ENCODE results near the gene NKTR.
A peak's percentile ranks its signal among the peaks of the same experiment; 100 is the strongest.

Gene NKTR

DNA sequence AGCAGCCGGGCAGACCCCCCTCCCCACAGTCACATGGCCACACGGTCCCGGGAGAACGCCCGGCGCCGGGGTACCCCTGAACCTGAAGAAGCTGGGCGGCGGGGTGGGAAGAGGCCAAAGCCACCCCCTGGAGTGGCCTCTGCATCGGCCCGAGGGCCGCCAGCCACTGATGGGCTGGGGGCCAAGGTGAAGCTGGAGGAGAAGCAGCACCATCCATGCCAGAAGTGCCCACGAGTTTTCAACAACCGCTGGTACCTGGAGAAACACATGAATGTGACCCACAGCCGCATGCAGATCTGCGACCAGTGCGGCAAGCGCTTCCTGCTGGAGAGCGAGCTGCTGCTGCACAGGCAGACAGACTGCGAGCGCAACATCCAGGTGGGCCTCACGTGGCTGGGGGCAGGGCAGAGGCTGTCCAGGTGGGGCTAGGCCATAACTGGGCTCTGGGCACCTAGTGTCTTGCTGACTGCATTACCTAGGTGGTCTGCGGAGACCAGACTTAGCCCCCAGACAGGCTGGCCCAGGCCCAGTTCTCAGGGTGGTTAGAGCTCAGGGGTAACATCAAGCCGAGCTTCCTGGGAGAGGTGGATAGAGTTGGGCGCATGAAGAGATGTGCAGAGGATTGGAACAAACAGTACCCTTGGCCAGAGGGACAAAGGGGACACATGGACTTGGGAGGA, 59.1 kb downstream of the NKTR start:
- Histone ChIP-seq H3K4me3 (ENCODE audit: insufficient read length, low read depth) (no peak overlapping the region), H3K4me1 (ENCODE audit: insufficient read depth, insufficient read length) (peaks cover 13% of the 10 kb centered on the region), H3K9me3 (ENCODE audit: insufficient read depth, low read length) (no peaks in the 10 kb centered on the region), H3K9ac (ENCODE audit: insufficient read length, low read depth) (no peak overlapping the region), H3K36me3 (ENCODE audit: insufficient read depth, insufficient read length, low read length) (peaks cover 63% of the 10 kb centered on the region), H3K27me3 (ENCODE audit: insufficient read depth, insufficient read length) (no peaks in the 10 kb centered on the region)
- DNase-seq (ENCODE audit: low read depth, low spot score) = no peak
- TF ChIP-seq YY1 (IDR thresholded peaks at IDR 0.05; ENCODE audit: insufficient read depth, insufficient read length) = no peak
- TF ChIP-seq SUZ12 (IDR thresholded peaks at IDR 0.05; ENCODE audit: extremely low read depth, insufficient read depth, insufficient read length) = no peak
- TF ChIP-seq ZNF274 (IDR thresholded peaks at IDR 0.05; ENCODE audit: low read depth, low read length) = no peak

DNA sequence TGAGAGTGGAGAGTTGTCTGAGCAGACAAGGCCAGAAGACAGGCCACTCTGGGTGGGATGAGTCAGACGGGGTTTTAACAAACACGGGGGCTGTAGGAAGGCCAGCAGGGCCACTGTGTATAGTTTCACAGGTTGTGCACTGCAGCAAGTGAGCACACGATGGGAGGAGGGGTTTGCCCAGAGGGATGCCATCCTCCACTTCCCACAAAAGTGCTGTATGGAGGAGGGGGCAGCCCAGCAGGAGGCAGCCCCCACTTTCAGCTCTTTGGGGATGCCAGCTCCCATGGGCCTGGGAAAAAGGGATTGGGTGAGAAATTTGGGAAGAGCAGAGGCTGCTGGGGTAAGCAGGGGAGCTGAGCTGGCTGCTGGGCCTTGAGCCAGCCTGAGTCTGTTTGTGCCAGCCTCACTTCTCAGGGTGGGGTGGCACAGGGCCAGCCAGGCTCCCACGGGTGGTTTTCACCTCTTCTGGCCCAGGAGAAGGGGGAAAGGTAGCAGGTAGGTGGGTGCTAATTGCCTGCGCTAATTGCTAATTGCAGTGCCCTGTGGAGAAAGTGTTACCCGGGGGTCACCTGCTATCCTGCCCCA, 59.7 kb downstream of the NKTR start:
- no peak for DNase-seq (ENCODE audit: low read depth, low spot score)
- no peaks in the 10 kb centered on the region for H3K9me3 ChIP-seq (ENCODE audit: insufficient read depth, low read length)
- peaks cover 68% of the 10 kb centered on the region for H3K36me3 ChIP-seq (ENCODE audit: insufficient read depth, insufficient read length, low read length)
- H3K4me1 ChIP-seq (ENCODE audit: insufficient read depth, insufficient read length) = peaks cover 9% of the 10 kb centered on the region
- H3K27me3 ChIP-seq (ENCODE audit: insufficient read depth, insufficient read length) = no peaks in the 10 kb centered on the region
- TF ChIP-seq SUZ12 (IDR thresholded peaks at IDR 0.05; ENCODE audit: extremely low read depth, insufficient read depth, insufficient read length) = no peak
- TF ChIP-seq ZNF274 (IDR thresholded peaks at IDR 0.05; ENCODE audit: low read depth, low read length) = no peak
- no peak for TF ChIP-seq YY1 (IDR thresholded peaks at IDR 0.05; ENCODE audit: insufficient read depth, insufficient read length)
- no peak overlapping the region for H3K4me3 ChIP-seq (ENCODE audit: insufficient read length, low read depth)
- H3K9ac ChIP-seq (ENCODE audit: insufficient read length, low read depth) = peak overlapping the region; percentile 27

DNA sequence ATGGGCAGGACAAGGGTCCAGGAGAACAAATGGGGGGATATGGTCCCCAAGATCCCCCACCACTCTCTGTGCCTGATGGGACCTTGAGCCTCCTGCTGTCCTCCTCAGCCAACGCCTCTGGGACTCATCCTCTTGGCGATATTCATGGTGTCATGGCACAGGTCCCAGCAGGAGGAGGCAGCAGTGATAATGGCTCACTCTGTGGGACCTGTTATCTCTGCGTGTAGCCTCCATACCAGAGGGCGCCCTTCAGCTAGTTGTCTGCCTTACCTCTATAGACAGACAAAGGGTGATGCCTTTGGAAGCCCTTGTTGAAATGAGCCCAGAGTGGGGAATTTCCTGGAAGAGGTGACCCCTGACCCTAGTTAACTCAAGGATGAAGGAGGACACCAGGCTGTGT, 60.4 kb downstream of the NKTR start:
- TF ChIP-seq YY1 (IDR thresholded peaks at IDR 0.05; ENCODE audit: insufficient read depth, insufficient read length) (no peak), ZNF274 (IDR thresholded peaks at IDR 0.05; ENCODE audit: low read depth, low read length) (no peak), SUZ12 (IDR thresholded peaks at IDR 0.05; ENCODE audit: extremely low read depth, insufficient read depth, insufficient read length) (no peak)
- H3K36me3 ChIP-seq (ENCODE audit: insufficient read depth, insufficient read length, low read length) = peaks cover 69% of the 10 kb centered on the region
- H3K9me3 ChIP-seq (ENCODE audit: insufficient read depth, low read length) = no peaks in the 10 kb centered on the region
- H3K9ac ChIP-seq (ENCODE audit: insufficient read length, low read depth) = no peak overlapping the region
- H3K4me3 ChIP-seq (ENCODE audit: insufficient read length, low read depth) = no peak overlapping the region
- H3K4me1 ChIP-seq (ENCODE audit: insufficient read depth, insufficient read length) = peaks cover 7% of the 10 kb centered on the region
- no peak for DNase-seq (ENCODE audit: low read depth, low spot score)
- no peaks in the 10 kb centered on the region for H3K27me3 ChIP-seq (ENCODE audit: insufficient read depth, insufficient read length)

DNA sequence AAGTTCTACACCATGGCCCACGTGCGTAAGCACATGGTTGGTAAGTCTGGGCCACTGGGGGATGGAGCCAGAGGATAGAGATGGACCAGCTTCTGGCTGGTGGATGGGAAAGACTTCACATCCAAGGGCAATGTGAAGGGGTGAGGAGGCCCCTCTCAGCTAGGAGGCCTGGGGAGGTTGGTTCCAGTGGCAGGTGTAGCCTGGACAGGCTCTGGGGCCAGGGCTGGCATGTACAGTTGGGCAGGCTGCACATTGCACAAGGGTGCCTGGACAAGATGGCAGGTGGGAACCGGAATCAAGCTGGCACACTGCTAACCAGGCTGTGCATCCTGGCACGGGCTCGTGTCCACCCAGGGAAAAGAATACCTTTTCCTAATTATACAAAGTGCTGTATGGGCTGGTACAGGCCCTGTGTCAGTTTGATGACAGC, 61.1 kb downstream of the NKTR start:
- no peak for DNase-seq (ENCODE audit: low read depth, low spot score)
- Histone ChIP-seq H3K27me3 (ENCODE audit: insufficient read depth, insufficient read length) (no peaks in the 10 kb centered on the region), H3K36me3 (ENCODE audit: insufficient read depth, insufficient read length, low read length) (peaks cover 66% of the 10 kb centered on the region), H3K4me1 (ENCODE audit: insufficient read depth, insufficient read length) (peaks cover 4% of the 10 kb centered on the region), H3K4me3 (ENCODE audit: insufficient read length, low read depth) (no peak overlapping the region), H3K9ac (ENCODE audit: insufficient read length, low read depth) (no peak overlapping the region), H3K9me3 (ENCODE audit: insufficient read depth, low read length) (no peaks in the 10 kb centered on the region)
- TF ChIP-seq YY1 (IDR thresholded peaks at IDR 0.05; ENCODE audit: insufficient read depth, insufficient read length) (no peak), SUZ12 (IDR thresholded peaks at IDR 0.05; ENCODE audit: extremely low read depth, insufficient read depth, insufficient read length) (no peak), ZNF274 (IDR thresholded peaks at IDR 0.05; ENCODE audit: low read depth, low read length) (no peak)

DNA sequence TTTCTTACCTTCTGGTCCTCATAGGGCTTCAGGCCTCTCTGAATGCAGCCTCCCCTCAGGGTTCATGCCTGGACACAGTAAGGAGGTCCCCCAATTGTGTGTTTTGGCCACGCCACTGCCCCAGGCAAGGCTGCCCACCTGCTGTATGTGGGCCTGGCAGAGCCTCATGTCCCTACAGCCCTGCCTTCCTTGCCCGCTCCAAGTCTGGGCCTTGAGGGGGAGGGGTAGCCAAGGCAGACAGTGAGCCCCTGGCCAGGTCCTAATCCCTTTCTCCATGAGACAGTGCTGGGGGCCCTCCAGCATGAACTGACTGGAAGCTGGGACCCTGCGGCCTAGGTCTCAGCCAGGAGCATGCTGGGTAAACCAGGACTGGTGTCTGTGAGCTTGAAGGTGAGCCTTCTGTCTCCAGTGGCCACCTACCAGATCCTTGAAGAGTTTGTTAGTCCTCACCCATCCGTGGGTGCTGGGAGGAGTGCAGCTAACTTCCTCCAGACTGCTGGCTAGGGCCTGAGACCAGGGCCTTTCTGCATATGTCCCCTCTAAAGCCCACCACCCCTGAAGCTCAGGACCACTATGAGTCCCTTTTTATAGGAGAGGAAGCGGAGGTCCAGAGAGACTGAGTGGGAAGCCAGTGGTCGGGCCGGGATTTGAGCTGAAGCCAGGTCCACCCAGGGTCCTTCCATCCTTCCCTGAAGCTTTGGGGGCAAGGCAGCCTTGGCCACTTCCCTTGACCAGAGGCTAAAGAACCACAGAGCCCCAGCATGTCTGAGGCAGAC, 61.7 kb downstream of the NKTR start:
- Histone ChIP-seq H3K4me1 (ENCODE audit: insufficient read depth, insufficient read length) (peaks cover 6% of the 10 kb centered on the region), H3K36me3 (ENCODE audit: insufficient read depth, insufficient read length, low read length) (peaks cover 64% of the 10 kb centered on the region), H3K9ac (ENCODE audit: insufficient read length, low read depth) (no peak overlapping the region), H3K27me3 (ENCODE audit: insufficient read depth, insufficient read length) (no peaks in the 10 kb centered on the region), H3K9me3 (ENCODE audit: insufficient read depth, low read length) (no peaks in the 10 kb centered on the region), H3K4me3 (ENCODE audit: insufficient read length, low read depth) (no peak overlapping the region)
- TF ChIP-seq ZNF274 (IDR thresholded peaks at IDR 0.05; ENCODE audit: low read depth, low read length) = no peak
- TF ChIP-seq YY1 (IDR thresholded peaks at IDR 0.05; ENCODE audit: insufficient read depth, insufficient read length) = no peak
- no peak for DNase-seq (ENCODE audit: low read depth, low spot score)

DNA sequence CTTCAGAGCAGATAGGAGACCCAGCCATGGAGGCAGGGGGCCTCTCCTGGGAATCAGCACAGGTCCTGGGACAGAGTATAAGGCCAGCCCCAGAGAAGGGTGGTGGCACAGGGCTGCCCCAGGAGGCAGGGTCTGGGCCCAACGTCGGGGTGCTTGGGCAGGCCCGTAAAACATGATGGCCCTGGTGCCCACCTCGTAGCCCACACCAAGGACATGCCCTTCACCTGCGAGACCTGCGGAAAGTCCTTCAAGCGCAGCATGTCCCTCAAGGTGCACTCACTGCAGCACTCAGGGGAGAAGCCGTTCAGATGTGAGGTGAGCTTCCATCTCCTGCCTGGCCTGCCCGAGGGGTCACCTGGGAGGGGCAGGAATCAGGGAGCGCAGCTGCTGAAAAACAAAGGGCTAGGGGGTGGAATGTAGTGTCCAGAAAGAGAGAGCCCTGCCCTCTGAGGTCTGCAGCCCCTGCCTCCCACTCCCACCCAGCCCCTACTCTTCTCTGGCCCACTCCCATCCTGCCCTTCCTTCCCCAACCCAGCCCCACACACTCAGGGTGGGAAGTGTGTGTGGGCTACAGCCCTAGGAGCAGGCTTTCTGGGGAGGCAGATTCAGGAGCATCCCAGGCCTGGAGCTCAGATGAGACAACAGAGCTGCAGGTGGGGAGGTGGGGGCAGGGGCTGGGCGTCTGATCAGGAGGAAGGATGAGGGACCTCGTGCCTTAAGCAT, 62.5 kb downstream of the NKTR start:
- Histone ChIP-seq H3K9me3 (ENCODE audit: insufficient read depth, low read length) (no peaks in the 10 kb centered on the region), H3K4me1 (ENCODE audit: insufficient read depth, insufficient read length) (peaks cover 13% of the 10 kb centered on the region), H3K36me3 (ENCODE audit: insufficient read depth, insufficient read length, low read length) (peaks cover 61% of the 10 kb centered on the region), H3K27me3 (ENCODE audit: insufficient read depth, insufficient read length) (no peaks in the 10 kb centered on the region), H3K9ac (ENCODE audit: insufficient read length, low read depth) (no peak overlapping the region), H3K4me3 (ENCODE audit: insufficient read length, low read depth) (no peak overlapping the region)
- no peak for DNase-seq (ENCODE audit: low read depth, low spot score)
- TF ChIP-seq ZNF274 (IDR thresholded peaks at IDR 0.05; ENCODE audit: low read depth, low read length) (no peak), YY1 (IDR thresholded peaks at IDR 0.05; ENCODE audit: insufficient read depth, insufficient read length) (no peak), SUZ12 (IDR thresholded peaks at IDR 0.05; ENCODE audit: extremely low read depth, insufficient read depth, insufficient read length) (no peak)

All from NT2/D1 (cell line).